Tibial nerve (tissue), 4 donors: ENCODE data around the gene CCDC47. TPM values are rescaled to one million over a fixed set of nuclear protein-coding genes. Genes with fewer than 3 reads are reported as not detected.
A peak's percentile ranks its signal among the peaks of the same experiment; 100 is the strongest.
"Not testable (repeated sequence)": the region's sequence is repeated elsewhere in the genome, so short reads cannot be mapped to it uniquely, and the experiment has no call there.

Experiments
- DNase-seq, 2 donors: peaks; one replicate each; pipeline ENCODE4 v3.0.0-alpha.2; 2019; ENCODE audit warnings: low spot score in 2 of 2
- H3K27ac ChIP-seq, 4 donors: fragments of 200-600 bp; sonication (generic) in 3 of 4; one replicate each; pipeline ENCODE4 v1.5.1; 2017 to 2019; ENCODE audit warnings: mild to moderate bottlenecking in 1 of 4
- H3K27me3 ChIP-seq, 2 donors: fragments of 200-600 bp; sonication (generic) in 1 of 2; one replicate each; pipeline versions ENCODE4 v1.5.1 to v1.6.0; 2017 to 2019
- H3K36me3 ChIP-seq, 3 donors: fragments of 200-600 bp; sonication (generic); one replicate each; pipeline ENCODE4 v1.5.1; 2018 to 2019
- H3K4me1 ChIP-seq, 4 donors: fragments of 200-600 bp; sonication (generic) in 3 of 4; one replicate each; pipeline ENCODE4 v1.5.1; 2017 to 2019
- H3K4me3 ChIP-seq, 4 donors: fragments of 200-600 bp; sonication (generic) in 3 of 4; one replicate each; pipeline ENCODE4 v1.5.1; 2017 to 2019; ENCODE audit warnings: mild to moderate bottlenecking in 1 of 4, moderate library complexity in 1 of 4
- H3K9me3 ChIP-seq, 4 donors: fragments of 200-600 bp; sonication (generic) in 3 of 4; one replicate each; pipeline ENCODE4 v1.5.1; 2017 to 2019
- EP300 ChIP-seq, 2 donors: sonication (generic); formaldehyde crosslinking; IDR thresholded peaks; one replicate each; pipeline ENCODE4 v1.6.1; 2017; ENCODE audit warnings: antibody characterized with exemption in 2 of 2, mild to moderate bottlenecking in 1 of 2
- POLR2A ChIP-seq, 2 donors: fragments of 450-650 bp; IDR thresholded peaks; one replicate each; pipeline ENCODE4 v1.6.1; 2017; ENCODE audit warnings: antibody characterized with exemption in 2 of 2, mild to moderate bottlenecking in 2 of 2, moderate library complexity in 2 of 2
- WGBS, 2 donors: methylation state at CpG; one replicate each; pipeline ENCODE4 v1.1.5; 2018; 5-methylcytosine and 5-hydroxymethylcytosine counted together
- total RNA-seq, 4 donors: library from RNA; depleted of rRNA; stranded (reverse); fragments of >200 nt; gene quantifications; one replicate each; pipeline ENCODE4 v1.1.0, GENCODE V29; 2016
- TF ChIP-seq, protein P1 (sequence below), 5 experiments: fragments of 200-600 bp in 3 of 5; fragments of 450-650 bp in 2 of 5; sonication (generic) in 3 of 5; IDR thresholded peaks; one replicate each; pipeline ENCODE4 v1.5.1; 2016 to 2019; ENCODE audit warnings: antibody characterized with exemption in 5 of 5, mild to moderate bottlenecking in 3 of 5, moderate library complexity in 2 of 5

Gene CCDC47
- total RNA-seq, 4 donors from 2014 or later = 43.7 to 62.0 (median 51.0) TPM

- Histone ChIP-seq H3K9me3 (no peaks in the 10 kb centered on the region), H3K4me1 (peaks cover 0 to 25% (median 12%) of the 10 kb centered on the region in 4 donors), H3K27ac (peak overlapping the region in 3 of 4 donors; percentile 91 to 94 (median 92)), H3K36me3 (peaks cover 0 to 12% (median 0%) of the 10 kb centered on the region in 3 donors), H3K4me3 (peak overlapping the region; percentile 74 to 92 (median 86)), H3K27me3 (no peaks in the 10 kb centered on the region)
- no peak for DNase-seq
- TF ChIP-seq EP300 (IDR thresholded peaks at IDR 0.05) (no peak), POLR2A (IDR thresholded peaks at IDR 0.05) (no peak)
- TF ChIP-seq, protein P1, sequence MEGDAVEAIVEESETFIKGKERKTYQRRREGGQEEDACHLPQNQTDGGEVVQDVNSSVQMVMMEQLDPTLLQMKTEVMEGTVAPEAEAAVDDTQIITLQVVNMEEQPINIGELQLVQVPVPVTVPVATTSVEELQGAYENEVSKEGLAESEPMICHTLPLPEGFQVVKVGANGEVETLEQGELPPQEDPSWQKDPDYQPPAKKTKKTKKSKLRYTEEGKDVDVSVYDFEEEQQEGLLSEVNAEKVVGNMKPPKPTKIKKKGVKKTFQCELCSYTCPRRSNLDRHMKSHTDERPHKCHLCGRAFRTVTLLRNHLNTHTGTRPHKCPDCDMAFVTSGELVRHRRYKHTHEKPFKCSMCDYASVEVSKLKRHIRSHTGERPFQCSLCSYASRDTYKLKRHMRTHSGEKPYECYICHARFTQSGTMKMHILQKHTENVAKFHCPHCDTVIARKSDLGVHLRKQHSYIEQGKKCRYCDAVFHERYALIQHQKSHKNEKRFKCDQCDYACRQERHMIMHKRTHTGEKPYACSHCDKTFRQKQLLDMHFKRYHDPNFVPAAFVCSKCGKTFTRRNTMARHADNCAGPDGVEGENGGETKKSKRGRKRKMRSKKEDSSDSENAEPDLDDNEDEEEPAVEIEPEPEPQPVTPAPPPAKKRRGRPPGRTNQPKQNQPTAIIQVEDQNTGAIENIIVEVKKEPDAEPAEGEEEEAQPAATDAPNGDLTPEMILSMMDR (IDR thresholded peaks at IDR 0.05) = no peak
- 39 to 41% methylated on average over 12 of the region's 12 CpGs for WGBS, 2 donors
These were observed 32.8 kb downstream of the CCDC47 start for GRCh38 chr17:63740464-63741142.

- Histone ChIP-seq H3K36me3 (peaks cover 0 to 3% (median 0%) of the 10 kb centered on the region in 3 donors), H3K9me3 (no peaks in the 10 kb centered on the region), H3K27me3 (no peaks in the 10 kb centered on the region), H3K4me3 (no peak overlapping the region), H3K4me1 (peaks cover 0 to 20% (median 8%) of the 10 kb centered on the region in 4 donors), H3K27ac (no peak overlapping the region)
- TF ChIP-seq, protein P1 (IDR thresholded peaks at IDR 0.05) = no peak
- TF ChIP-seq EP300 (IDR thresholded peaks at IDR 0.05) (no peak), POLR2A (IDR thresholded peaks at IDR 0.05) (no peak)
- WGBS, 2 donors = 89 to 93% methylated on average over 8 of the region's 8 CpGs
- DNase-seq = no peak
These were observed 37.7 kb downstream of the CCDC47 start for GRCh38 chr17:63735691-63736090.

- 43 to 53% methylated on average over 2 of the region's 2 CpGs for WGBS, 2 donors
- peaks cover 0 to 41% (median 0%) of the 10 kb centered on the region in 3 donors for H3K36me3 ChIP-seq
- no peak for DNase-seq
- H3K27me3 ChIP-seq = no peaks in the 10 kb centered on the region
- H3K9me3 ChIP-seq = no peaks in the 10 kb centered on the region
- no peak overlapping the region for H3K4me3 ChIP-seq
- no peak for TF ChIP-seq EP300 (IDR thresholded peaks at IDR 0.05)
- TF ChIP-seq, protein P1 (IDR thresholded peaks at IDR 0.05) = no peak
- no peak for TF ChIP-seq POLR2A (IDR thresholded peaks at IDR 0.05)
- H3K27ac ChIP-seq = no peak overlapping the region
- H3K4me1 ChIP-seq = peaks cover 0 to 16% (median 7%) of the 10 kb centered on the region in 4 donors
These were observed 51.0 kb downstream of the CCDC47 start for GRCh38 chr17:63722403-63722802.

GRCh38 chr17:63720194-63720593, 53.2 kb downstream of the CCDC47 start:
- not testable (repeated sequence) for DNase-seq, H3K27ac ChIP-seq, H3K9me3 ChIP-seq, H3K4me3 ChIP-seq, H3K27me3 ChIP-seq
- peaks cover 0 to 16% (median 7%) of the 10 kb centered on the region in 4 donors for H3K4me1 ChIP-seq
- peaks cover 0 to 22% (median 0%) of the 10 kb centered on the region in 3 donors for H3K36me3 ChIP-seq
- 95% methylated on average over 5 of the region's 5 CpGs for WGBS, 2 donors

DNA sequence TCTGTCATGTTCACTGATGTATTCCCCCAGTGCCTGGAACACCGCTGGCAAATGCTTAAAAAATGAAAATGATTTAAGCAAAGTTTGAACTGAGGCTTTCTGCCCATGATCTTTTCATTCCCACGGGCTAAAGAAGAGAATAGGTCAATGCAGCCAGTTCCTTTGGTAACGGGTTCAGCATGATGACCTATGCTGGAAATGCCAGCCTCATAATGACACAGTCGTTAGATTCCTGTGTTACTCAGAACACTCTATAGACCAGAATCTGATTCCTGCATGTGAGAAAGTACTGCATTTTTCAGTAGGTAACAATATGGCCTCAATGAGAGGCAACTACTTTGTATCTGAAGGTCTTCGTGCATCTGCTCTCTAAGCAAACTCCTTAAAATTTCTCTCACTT, 54.4 kb downstream of the CCDC47 start:
- 35 to 38% methylated on average over 5 of the region's 5 CpGs for WGBS, 2 donors
- no peak for DNase-seq
- peaks cover 0 to 25% (median 0%) of the 10 kb centered on the region in 3 donors for H3K36me3 ChIP-seq

More for the DNA sequence above, 54.4 kb downstream of the CCDC47 start:
- H3K4me1 ChIP-seq = peaks cover 0 to 16% (median 7%) of the 10 kb centered on the region in 4 donors
- no peaks in the 10 kb centered on the region for H3K27me3 ChIP-seq
- no peak overlapping the region for H3K4me3 ChIP-seq
- TF ChIP-seq POLR2A (IDR thresholded peaks at IDR 0.05) = no peak
- TF ChIP-seq, protein P1 (IDR thresholded peaks at IDR 0.05) = no peak
- peak overlapping the region in 2 of 4 donors; percentile 3 to 57 for H3K27ac ChIP-seq
- no peaks in the 10 kb centered on the region for H3K9me3 ChIP-seq
